GM21576 (cell line): ENCODE results near the gene SLC29A3.

Experiments
- ATAC-seq: cut with Tn5 transposase; IDR thresholded peaks from one replicate; pipeline ENCODE4 v1.9.1; 2021; ENCODE audit warnings: mild to moderate bottlenecking, moderate library complexity; ENCODE audit not compliant: unreplicated experiment

The SLC29A3 gene

DNA sequence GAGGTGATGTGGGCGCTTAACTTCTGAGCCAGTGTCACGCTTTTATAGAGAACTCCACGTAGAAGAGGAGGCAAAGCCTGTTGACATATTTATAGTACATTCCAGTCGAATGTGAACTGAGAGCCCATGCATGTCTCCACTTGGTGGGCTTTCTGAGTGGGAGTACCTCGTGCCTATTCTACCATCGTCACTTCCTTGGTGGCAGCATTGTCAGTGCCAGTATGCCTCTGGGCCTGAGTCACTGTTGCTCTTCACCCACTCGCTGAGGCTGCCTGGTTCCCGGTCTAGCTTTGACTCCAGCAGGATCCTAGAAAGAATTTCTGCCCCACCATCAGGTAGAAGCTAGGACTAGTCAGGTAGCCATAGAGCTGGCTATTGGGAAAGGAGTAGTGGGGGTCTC, 47.6 kb downstream of the SLC29A3 start:
- no peak for ATAC-seq

DNA sequence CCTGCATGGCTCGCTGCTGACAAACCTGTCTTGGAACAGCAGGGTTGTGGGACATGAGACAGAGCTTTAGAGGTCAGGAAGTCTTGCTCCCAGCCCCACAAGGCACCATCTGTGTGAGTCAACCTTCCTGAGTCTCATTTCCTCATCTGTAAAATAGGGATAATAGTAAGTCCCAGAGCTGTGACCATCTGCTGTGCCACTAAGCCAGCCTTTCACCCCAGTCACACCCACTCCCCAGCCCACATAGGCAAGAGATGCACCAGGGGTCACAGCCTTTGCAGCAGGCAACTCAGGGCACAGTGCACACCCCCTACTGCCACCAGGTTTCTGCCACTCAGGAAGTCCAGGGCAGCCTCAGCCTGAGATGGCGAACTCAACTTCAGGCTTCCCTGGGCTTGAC, 48.2 kb downstream of the SLC29A3 start:
- ATAC-seq = no peak

DNA sequence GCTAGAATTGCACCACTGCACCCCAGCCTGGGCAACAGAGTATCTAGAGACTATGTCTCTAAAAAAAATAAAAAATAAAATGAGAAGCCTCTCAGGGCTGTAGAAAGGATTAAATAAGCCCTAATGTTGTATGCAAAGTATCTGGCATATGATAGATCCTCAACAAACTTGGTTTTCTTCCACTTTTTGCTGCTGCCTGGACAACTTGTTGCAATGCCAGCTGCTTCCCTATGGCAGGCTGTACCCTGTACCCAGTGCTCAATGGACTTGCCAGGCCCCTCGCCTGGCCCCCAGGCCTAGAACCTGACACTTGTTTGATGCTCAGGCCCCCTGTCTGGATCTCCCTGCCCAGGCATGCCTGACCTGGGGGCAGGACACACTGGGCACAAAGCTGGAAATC, 49.1 kb downstream of the SLC29A3 start:
- no peak for ATAC-seq

DNA sequence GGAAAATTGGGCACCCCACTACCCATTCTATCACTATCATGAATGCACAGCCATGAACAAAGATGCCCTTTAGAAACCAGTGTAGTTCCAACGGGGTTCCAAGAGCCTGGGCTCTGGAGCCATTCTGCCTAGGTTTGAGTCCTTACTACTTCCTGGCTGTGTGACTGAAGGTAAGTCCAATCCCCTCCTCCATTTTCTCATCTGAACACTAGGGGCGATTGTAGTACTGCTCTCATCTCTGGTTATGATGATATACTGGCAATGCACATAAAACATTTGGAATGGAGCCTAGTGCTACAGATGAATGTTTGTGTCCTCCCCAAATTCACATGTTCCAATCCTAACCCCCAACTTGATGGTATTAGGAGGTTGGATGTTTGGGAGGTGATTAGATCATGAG, 49.6 kb downstream of the SLC29A3 start:
- no peak for ATAC-seq

DNA sequence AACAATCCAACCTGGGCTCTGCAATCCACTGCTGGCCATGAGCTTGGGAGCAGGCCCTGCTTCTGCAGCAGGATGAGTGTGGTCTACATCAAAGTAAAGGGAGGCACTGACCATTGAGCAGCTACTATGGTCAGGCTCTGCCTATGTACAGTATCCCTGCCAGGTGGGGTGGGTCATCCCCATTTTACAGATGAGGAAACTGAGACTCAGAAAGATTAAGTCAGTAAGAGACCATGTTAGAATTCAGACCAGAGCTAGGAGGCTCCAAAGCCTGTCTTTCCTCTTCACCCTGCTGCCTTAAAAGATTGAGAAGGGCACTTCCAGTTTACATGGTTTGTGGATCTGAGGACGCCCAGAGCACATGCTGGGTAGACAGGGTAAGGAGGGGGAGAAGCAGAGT, 50.5 kb downstream of the SLC29A3 start:
- no peak for ATAC-seq

DNA sequence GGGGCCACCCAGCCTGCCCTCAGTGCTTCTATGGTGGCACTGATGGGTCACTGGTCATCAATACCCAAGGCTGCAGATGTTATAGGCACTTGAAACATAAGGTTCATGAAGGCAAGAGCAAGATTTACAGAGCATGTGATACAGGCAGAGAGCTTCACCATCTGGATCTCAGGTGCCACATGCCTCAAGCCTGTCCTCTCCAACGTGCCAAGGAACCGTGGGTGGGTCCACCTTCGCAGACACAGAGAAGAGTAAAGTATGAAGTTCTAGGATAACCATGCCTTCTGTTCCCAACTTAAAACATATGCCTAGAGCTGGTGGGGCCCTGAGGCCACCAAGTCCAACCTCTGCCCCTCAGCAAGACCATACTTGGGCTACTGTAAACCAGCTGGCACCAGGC, 51.0 kb downstream of the SLC29A3 start:
- ATAC-seq = no peak

DNA sequence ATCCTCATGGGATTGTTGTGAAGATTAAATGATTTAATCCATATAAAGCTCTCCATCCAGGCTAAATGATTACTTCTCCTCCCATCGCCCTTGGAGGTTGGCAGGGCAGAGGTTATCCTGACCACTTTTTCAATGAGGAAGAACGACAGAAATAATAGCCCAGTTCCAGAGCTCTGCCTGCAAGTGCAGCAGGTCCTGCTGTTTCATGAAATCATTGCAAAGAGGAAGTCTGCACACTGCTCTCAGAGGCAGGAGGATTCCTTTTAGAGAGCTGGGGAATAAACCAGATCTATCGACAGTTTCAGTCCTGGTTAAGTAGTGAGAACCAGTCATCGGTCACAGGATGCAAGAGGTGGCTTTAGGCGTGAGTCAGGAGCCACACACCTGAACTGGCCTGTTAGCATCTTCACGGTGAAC, 52.7 kb downstream of the SLC29A3 start:
- ATAC-seq = peak; percentile 50

DNA sequence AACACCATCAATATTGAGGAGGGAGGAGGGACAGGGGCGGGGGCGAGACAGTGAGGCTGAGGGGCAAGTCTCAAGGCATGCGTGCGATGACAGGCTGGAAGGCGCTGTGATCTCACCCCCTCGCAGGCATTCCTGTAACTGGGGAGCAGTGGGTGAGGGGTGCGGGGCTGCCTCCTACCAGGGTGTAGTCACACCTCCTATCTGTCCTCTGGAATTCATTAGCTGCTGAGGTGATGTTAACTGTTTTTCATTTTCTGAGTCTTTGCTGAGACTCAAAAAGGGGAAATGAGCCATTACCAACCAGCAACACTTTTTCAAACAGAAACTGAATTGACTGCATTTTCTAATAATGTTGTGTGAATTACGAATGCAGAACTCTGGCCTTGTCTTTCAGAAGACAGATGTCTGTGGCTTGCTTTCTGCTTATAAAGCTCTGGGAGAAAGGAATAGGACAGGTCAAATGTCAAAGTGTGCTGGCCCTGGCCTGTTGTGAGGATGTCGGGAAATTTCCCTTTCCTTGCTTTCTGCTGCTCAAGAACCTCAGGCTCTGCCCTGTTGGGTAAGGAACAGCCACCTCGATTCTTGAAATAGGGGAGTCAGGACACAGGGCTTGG, 53.9 kb downstream of the SLC29A3 start:
- ATAC-seq = peak; percentile 55

DNA sequence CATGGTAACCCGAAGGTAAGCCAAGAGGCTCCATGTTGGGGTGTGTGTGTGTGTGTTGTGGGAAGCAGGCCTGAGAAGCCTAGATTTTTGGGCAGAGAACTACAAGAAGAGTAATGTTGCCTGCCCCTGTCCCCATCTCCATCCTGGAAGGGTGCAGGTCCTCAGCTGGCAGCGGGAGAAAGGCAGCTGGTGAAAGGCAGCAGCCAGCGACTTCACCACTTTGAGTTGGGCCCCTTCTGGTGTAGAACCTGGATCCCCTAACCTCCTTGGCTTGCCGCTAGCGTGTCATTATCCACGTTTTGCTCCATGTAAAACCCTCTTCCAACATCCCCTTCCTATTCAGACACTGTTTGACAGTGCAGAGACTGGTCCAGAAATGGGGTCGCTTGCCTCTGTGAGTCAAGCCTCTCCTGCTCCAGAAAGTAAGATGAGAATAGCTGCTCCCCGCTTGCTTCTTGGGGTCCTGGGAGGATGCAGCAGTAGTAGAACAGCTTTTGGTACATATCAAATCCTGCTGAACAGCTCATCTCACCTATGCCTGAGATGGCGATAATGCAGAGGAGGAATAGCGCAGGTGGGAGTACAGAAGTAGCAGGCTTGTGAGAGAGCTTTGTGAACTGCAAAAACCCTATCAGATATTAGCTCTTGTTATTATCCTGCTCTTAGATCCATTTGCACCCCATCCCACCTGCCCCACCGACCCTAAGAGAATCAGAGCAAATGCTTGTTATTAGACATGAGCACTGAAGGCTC, 55.6 kb downstream of the SLC29A3 start:
- ATAC-seq = no peak

DNA sequence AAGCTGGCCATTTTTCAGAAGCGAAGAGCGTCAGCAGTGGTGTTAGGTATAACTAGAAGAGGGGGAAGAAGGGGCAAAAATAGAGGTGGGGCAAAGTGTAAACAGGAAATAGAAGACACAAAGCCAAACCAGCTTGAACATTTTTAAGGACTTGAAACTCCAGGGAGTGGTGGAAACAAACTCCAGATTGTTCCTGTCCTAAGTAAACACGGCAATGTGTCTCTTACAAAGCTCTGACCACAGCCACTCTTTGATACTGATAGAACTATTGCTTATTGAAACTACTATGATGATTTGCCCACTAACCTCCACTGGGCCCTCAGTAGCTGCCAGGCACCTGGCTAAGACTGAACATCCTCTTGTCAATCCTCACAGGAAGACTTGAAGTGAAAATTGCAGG, 56.9 kb downstream of the SLC29A3 start:
- ATAC-seq = no peak

DNA sequence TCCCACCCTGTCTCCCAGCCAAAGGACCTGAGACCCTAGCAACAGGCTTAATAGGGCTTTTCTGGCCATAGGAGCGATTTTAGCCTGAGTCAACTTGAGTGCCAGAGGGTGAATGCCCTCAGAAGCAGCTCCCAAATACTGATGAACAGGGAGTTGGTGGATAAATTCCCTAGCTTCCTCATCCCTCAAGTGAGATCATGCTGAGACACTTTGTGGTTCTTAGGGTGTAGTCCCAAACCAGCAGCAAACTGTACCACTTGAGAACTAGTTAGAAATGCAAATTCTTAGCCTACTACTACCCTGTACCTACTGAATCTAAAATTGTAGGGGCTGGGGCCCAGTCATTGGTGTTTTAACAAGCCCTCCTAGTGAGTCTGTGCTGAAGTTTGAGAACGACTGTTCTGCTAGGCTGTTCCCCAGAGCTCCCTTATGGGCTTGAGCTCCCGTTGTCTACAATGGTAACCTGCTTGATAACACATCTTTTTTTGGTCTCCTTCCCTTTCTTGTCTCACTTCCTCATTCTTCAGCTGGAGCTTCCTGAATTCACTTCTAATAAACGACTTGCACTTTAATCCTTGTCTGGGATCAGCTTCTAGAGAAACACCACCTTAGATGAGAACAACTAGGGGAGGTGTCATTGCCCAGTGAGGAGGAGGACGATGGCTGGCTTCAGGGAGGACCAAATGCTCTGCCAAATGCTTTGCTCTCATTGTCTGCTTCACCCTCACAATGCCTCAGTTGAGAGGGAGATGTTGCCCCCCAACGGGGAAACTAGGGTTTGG, 59.5 kb downstream of the SLC29A3 start:
- no peak for ATAC-seq

DNA sequence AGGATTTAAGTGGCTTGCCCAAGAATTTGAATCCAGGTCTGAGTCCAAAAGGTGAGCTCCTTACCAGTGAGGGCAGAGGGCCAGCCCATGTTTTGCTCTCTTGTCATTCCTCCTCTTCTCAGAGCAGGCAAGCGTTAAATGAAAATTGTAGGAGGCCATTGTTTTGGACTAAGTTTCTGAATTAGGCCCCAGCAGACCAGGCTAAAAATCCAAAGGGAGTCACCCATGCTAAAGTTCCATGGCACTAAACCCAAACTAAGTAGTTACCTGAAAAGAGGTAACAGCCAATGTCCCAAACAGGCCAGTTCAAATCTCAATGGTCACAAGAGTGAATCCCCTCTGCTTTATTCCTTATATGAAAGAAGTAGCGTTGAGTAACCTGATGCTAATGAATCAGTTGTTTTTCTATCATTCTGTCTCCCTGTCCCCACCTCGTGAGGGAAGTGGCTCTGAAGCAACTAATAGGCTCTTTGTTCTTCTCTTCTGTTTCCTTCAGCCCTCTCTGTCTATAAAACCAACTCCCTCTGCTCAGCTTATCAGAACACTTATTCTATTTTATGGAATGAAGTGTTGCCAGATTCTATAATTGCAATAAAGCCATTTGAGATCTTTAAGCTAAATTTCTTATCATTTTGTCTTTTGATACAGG, 60.2 kb downstream of the SLC29A3 start:
- ATAC-seq = no peak

DNA sequence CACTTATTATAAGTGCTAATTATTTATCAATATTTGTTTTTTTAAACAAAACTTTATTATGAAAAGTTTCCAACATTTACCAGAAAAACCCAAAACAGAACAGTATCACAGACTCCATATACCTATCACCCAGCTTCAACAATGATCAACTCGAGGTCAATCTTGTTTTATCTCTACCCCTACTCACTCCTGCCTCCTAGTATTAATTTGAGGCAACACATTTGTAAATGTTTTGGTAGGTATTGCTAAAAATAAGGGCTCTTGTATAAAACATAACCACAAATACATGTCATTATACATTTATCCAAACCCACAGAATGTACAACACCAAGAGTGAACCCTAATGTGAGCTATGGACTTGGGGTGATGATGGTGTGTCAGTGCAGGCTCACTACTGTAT, 61.8 kb downstream of the SLC29A3 start:
- ATAC-seq = no peak

DNA sequence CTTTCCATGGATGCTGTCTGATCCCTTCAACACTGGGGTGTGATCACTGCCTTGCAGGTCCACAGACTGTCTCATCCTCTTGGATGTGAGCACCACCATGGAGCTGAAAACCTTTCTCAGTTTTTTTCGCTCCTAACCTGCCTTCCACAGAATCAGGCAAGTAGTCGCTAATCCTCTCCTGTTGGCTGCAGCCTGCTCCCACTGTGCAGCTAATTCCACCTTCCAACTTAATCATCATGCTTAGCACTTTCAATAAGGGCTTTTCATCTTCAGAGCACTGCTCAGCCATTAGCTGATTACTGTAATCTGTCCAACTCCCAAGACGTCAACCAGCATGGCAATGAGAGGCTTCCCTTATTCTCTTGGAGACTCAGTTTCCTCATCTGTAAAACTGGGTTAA, 62.6 kb downstream of the SLC29A3 start:
- no peak for ATAC-seq

DNA sequence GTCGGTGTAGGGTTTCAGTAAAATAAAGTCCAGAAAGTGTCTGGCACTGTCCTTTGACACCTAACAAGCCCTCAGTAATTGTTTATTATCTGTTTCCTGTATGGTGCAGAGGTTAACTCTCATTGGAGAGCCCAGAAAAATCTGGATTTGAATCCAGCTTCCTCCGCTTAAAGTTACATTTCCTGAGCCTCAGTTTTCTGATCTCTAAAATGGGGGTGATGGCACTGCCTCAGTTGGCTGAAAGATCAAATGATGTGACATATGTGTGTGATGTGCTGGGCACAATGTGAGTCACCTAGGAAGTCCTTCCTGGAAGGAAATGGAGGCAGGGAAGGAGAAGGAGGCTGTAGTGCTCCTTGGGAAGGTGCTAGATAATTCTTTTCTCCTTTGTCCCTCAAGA, 63.0 kb downstream of the SLC29A3 start:
- ATAC-seq = no peak

DNA sequence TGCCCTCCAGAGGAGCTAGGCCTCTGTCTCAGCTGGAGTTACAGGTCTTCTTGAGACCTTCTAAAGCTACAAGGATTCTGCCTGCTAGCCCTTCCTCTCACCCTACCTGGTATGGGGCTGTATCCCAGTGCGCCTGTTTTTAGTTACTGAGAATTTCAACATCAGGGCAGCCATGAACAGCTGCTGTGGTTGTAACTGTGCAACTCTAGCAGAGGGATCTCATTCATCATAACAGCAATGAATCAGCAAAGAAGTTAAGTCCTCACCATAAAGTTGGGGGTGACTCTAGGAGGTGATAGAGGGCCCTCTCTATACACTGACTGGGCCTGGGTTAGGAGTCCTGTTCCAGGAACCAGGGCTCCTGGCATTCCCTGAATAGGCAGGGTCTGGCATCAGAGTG, 63.7 kb downstream of the SLC29A3 start:
- ATAC-seq = no peak

DNA sequence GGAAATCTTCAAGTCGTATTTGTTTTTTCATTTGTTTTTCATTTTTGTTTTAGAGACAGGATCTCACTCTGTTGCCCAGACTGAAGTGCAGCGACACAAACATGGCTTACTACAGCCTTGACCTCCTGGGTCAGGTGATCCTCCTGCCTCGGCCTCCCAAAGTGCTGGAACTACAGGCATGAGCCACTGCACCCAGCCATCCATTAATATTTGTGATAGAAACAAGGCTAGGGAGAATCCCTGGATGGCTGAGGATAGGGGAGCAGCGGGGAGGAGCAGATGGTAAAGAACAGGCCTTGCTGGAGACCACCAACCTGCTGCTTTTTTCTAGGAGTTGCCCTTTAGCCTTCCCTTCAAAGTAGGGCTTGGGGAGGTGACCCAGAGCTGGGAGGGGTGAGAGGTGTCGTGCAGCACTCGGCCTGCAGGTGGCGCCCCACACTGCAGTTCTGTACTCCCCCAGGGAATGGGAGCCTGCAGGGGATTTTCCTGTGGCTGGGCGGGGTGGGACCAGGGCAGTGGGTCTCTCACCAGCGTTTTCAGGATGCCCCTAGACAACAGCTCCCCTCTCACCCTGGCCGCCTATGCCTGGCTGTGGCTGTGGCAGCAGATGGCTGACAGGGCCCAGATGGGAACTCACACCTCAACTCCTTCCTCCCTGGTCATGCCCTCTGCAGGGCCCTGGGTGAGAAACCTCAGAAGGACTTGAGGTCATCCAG, 65.1 kb downstream of the SLC29A3 start:
- no peak for ATAC-seq

DNA sequence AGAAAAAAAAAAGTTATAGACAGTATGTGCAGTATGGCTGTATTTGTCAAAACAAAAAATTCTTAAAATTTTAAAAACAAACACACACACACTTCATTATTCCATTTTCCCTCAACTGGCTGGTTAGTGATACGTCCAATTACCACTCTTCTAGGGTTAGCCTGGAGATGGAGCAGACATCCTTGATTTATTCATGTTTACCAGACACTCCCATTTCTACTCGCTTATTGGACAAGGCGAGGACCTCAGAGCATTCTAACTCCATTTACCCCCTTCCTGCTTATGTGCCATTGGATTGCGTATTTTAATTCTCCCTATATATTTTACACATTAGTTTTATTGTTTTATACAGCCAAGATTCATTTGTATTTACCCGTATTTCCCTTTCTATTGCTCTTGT, 69.1 kb downstream of the SLC29A3 start:
- ATAC-seq = no peak

DNA sequence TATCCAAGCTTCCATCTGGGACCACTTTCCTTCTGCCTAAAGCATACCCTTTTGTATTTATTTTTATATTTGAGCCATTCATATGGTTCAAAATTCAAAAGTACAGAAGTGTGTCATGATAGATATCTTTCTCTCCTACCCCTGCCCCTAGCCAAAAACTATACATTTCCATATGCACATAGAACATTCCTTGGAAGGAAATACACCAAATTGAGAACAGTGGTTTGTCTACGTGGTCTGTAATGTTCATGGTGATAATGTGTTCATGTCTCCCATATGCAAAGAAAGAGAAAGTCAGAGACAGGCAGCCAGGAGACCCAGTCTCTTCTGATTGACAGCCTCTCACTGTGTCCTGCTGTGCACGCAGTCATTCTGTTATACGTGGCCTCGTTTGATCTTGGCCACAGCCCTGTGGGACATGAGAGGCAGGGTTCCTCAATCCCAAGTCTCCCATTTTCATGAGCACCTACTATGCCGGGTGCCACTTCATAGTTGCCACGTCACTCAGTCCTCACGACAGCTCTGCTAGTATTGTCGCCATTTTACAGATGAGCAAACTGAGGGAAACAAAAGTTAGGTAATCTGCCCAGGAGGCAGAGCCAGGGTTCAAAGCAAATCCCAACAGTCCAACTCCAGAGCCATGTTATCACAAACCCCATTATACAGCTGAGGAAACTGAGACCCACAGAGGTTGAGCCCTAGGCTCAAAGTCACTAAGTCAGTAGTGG, 69.7 kb downstream of the SLC29A3 start:
- no peak for ATAC-seq

DNA sequence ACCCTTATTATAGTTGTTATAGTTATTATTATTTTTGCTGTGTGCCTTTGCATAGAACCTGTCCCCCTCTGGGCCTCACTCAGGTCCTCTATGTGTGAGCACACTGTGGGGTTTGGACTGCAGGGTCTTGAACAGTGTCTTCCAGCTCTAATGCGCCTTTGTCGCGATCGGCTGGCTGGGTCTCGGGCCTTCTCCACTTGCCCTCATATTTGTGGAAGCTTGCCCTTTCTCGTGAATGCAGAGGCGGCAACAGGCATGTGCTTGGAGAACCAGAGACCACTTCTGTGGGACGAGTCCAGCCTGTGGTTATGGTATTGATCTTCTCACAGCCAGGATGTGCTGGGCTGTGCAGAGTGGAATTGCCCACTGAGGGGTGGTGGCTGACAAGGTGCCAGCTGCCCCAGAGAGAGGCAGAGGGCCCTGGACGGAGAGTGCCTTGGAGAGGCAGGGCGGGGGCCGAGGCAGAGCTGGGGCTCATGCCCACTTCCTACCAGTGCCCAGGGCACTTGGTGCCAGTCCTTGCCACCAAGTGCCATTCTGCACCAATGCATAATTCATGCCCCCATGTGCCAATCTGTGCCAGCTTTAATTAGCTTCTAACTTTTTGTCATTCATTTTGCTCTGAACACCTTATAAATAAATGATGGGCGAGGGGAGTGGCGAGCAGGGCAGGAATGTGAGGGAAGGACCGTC, 70.9 kb downstream of the SLC29A3 start:
- ATAC-seq = no peak
